Measurements from ENCODE around the gene KRTAP3-3.
"Not testable (repeated sequence)": the region's sequence is repeated elsewhere in the genome, so short reads cannot be mapped to it uniquely, and the experiment has no call there.

KRTAP3-3 gene

DNA sequence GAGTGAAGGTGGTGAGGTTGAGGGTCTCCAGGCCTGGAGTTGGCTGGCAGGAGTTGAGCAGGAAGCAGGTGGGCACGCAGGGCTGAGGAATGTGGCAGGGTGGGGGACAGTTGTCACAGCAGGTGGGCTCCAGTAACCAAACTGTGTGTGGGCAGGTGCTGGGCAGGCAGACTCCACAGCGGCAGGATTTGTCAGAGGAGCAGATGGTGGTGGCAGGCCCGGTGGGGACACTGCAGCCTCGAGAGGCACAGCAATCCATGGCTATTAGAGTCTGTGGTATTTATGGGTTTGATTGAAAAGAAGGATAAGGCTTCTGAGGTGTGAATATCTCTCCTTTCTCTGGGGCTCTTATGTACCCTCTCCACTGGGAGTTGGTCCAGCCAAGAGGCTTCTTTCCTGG, at the start of gene KRTAP3-3:
KRTAP3-3 (minus strand) TSS at position 326 of the 400 bp plus-strand sequence; CDS start at position 259, 67 bp downstream.
- Histone ChIP-seq H3K9ac (ENCODE audit: low read length) (no peak within 1 kb of the TSS), H3K9me3 (ENCODE audit: low read length) (no peaks in the 10 kb centered on the region), H3K27me3 (ENCODE audit: control insufficient read depth in 1 of 2, insufficient read depth in 2 of 2, low read length in 2 of 2) (no peaks in the 10 kb centered on the region), H3K4me3 (ENCODE audit: low read depth in 1 of 2, low read length in 2 of 2) (no peak within 1 kb of the TSS), H3K4me1 (ENCODE audit: insufficient read depth, low read length) (no peaks in the 10 kb centered on the region), H3K36me3 (ENCODE audit: insufficient read depth, low read length) (no peaks in the 10 kb centered on the region), H3K27ac (ENCODE audit: low read depth, low read length) (no peak within 1 kb of the TSS)

DNA sequence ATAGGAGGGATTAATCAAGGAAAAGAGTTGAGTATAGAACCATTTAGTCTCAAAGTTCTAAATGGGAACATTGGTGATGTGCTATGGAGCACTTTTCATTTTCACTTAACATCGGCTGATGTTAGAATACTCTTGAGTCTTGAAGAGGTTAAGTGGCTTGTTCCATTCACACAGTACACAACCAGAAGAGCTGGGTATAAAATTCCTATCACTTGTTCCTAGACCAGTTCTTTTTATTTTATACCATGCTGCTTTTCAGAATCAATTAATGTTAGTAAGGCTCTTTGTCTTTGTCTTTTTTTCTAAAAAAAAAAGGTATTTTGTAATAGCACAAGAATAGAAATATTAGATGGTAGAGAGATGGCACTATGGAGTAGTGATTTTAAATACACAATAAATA, 49.0 kb upstream of the KRTAP3-3 start:
- Histone ChIP-seq H3K27ac (ENCODE audit: low read depth, low read length) (no peak overlapping the region), H3K36me3 (ENCODE audit: insufficient read depth, low read length) (no peaks in the 10 kb centered on the region), H3K9ac (ENCODE audit: low read length) (no peak overlapping the region), H3K9me3 (ENCODE audit: low read length) (no peaks in the 10 kb centered on the region), H3K27me3 (ENCODE audit: control insufficient read depth in 1 of 2, insufficient read depth in 2 of 2, low read length in 2 of 2) (no peaks in the 10 kb centered on the region), H3K4me3 (ENCODE audit: low read depth in 1 of 2, low read length in 2 of 2) (no peak overlapping the region), H3K4me1 (ENCODE audit: insufficient read depth, low read length) (no peaks in the 10 kb centered on the region)

DNA sequence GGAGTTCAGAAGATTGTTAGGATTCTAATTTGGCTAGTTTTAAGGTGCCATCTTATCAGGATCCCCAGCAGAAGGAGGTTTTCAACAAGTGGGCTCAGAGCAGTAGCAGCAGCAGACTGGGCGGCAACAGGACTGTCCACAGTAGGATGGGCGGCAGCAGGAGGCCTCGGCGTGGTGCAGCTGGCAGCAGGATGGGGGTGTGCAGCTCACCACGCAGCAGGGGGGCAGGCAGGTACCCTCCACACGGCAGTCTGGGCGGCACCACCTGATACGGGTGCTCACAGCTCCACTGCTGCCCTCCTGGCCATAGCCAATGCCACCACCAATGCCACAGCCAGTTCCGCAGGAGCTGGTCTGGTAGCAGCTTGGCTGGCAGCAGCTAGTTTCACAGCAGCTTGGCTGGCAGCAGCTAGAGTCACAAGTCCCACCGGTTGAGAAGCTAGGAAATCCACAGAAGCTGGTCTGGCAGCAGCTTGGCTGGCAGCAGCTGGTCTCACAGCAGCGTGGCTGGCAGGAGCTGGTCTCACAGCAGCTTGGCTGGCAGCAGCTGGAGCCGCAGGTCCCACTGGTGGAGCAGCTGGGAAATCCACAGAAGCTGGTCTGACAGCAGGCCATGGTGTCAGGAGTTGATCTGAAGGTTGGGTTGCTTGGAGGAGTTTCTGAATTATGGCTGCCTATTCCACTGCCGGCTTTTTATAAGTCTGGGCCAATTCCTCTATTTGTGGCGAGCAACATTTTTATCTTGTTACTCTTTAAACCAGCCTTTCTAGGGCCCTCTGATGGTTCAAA, 47.0 kb upstream of the KRTAP3-3 start, which contains the start of gene KRTAP1-1:
KRTAP1-1 (minus strand) TSS at position 668 of the 789 bp plus-strand sequence; CDS start at position 615, 53 bp downstream.
- not testable (repeated sequence) for H3K36me3 ChIP-seq (ENCODE audit: insufficient read depth, low read length); H3K9ac ChIP-seq (ENCODE audit: low read length); H3K4me3 ChIP-seq (ENCODE audit: low read depth in 1 of 2, low read length in 2 of 2); H3K27me3 ChIP-seq (ENCODE audit: control insufficient read depth in 1 of 2, insufficient read depth in 2 of 2, low read length in 2 of 2); H3K4me1 ChIP-seq (ENCODE audit: insufficient read depth, low read length); H3K27ac ChIP-seq (ENCODE audit: low read depth, low read length); H3K9me3 ChIP-seq (ENCODE audit: low read length)

- H3K27me3 ChIP-seq (ENCODE audit: control insufficient read depth in 1 of 2, insufficient read depth in 2 of 2, low read length in 2 of 2): no peaks in the 10 kb centered on the region
- H3K4me1 ChIP-seq (ENCODE audit: insufficient read depth, low read length): no peaks in the 10 kb centered on the region
- H3K9ac ChIP-seq (ENCODE audit: low read length): no peak overlapping the region
- no peaks in the 10 kb centered on the region for H3K36me3 ChIP-seq (ENCODE audit: insufficient read depth, low read length)
- no peak overlapping the region for H3K4me3 ChIP-seq (ENCODE audit: low read depth in 1 of 2, low read length in 2 of 2)
- H3K9me3 ChIP-seq (ENCODE audit: low read length): no peaks in the 10 kb centered on the region
- no peak overlapping the region for H3K27ac ChIP-seq (ENCODE audit: low read depth, low read length)
These were observed 43.9 kb upstream of the KRTAP3-3 start for GRCh38 chr17:41037853-41038350.

GRCh38 chr17:41034346-41034935, 40.5 kb upstream of the KRTAP3-3 start, which contains the start of gene KRTAP1-3:
Gene KRTAP1-3 (minus strand): TSS chr17:41034874. CDS start chr17:41034821, 53 bp downstream.
- H3K4me1 ChIP-seq (ENCODE audit: insufficient read depth, low read length); H3K9ac ChIP-seq (ENCODE audit: low read length); H3K27ac ChIP-seq (ENCODE audit: low read depth, low read length); H3K9me3 ChIP-seq (ENCODE audit: low read length); H3K36me3 ChIP-seq (ENCODE audit: insufficient read depth, low read length); H3K27me3 ChIP-seq (ENCODE audit: control insufficient read depth in 1 of 2, insufficient read depth in 2 of 2, low read length in 2 of 2); H3K4me3 ChIP-seq (ENCODE audit: low read depth in 1 of 2, low read length in 2 of 2): not testable (repeated sequence)

- Histone ChIP-seq H3K9ac (ENCODE audit: low read length) (no peak within 1 kb of the TSS), H3K9me3 (ENCODE audit: low read length) (no peaks in the 10 kb centered on the region), H3K4me1 (ENCODE audit: insufficient read depth, low read length) (no peaks in the 10 kb centered on the region), H3K27ac (ENCODE audit: low read depth, low read length) (no peak within 1 kb of the TSS), H3K4me3 (ENCODE audit: low read depth in 1 of 2, low read length in 2 of 2) (no peak within 1 kb of the TSS), H3K36me3 (ENCODE audit: insufficient read depth, low read length) (no peaks in the 10 kb centered on the region), H3K27me3 (ENCODE audit: control insufficient read depth in 1 of 2, insufficient read depth in 2 of 2, low read length in 2 of 2) (peaks cover 0 to 4% of the 10 kb centered on the region in 2 donors)
These were observed 35.8 kb upstream of the KRTAP3-3 start, which contains the start of gene KRTAP1-4 for GRCh38 chr17:41029633-41030245. Gene KRTAP1-4 (minus strand): TSS chr17:41030195. CDS start chr17:41030078, 117 bp downstream.

- Histone ChIP-seq H3K36me3 (ENCODE audit: insufficient read depth, low read length) (no peaks in the 10 kb centered on the region), H3K27me3 (ENCODE audit: control insufficient read depth in 1 of 2, insufficient read depth in 2 of 2, low read length in 2 of 2) (peaks cover 0 to 4% of the 10 kb centered on the region in 2 donors), H3K27ac (ENCODE audit: low read depth, low read length) (no peak within 1 kb of the TSS), H3K9me3 (ENCODE audit: low read length) (no peaks in the 10 kb centered on the region), H3K4me1 (ENCODE audit: insufficient read depth, low read length) (no peaks in the 10 kb centered on the region), H3K4me3 (ENCODE audit: low read depth in 1 of 2, low read length in 2 of 2) (no peak within 1 kb of the TSS), H3K9ac (ENCODE audit: low read length) (no peak within 1 kb of the TSS)
These were observed 32.9 kb upstream of the KRTAP3-3 start, which contains the start of gene KRTAP1-5 for GRCh38 chr17:41026715-41027471. Gene KRTAP1-5 (minus strand): TSS chr17:41027208. CDS start chr17:41027155, 53 bp downstream.

DNA sequence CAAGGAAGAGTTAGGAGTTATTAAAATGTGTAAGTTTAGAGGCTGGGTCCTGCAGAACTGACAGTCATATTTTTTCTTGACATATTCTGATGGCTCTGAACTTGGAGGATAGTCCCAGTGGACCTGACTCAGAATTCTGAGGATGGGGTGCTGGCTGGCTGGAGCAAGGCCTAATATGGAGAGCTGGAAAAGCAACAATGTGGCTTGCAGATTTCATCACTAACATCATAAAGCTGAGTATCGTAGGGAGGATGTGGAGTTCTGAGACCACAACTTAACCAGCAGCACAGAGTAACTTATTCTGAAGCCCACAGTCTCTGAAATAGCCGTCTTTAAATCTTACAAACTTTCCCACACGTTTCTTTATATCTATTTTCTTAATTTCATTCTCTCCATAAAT, 30.7 kb upstream of the KRTAP3-3 start:
- Histone ChIP-seq H3K36me3 (ENCODE audit: insufficient read depth, low read length) (no peaks in the 10 kb centered on the region), H3K4me1 (ENCODE audit: insufficient read depth, low read length) (no peaks in the 10 kb centered on the region), H3K9me3 (ENCODE audit: low read length) (no peaks in the 10 kb centered on the region), H3K9ac (ENCODE audit: low read length) (no peak overlapping the region), H3K4me3 (ENCODE audit: low read depth in 1 of 2, low read length in 2 of 2) (no peak overlapping the region), H3K27me3 (ENCODE audit: control insufficient read depth in 1 of 2, insufficient read depth in 2 of 2, low read length in 2 of 2) (peaks cover 0 to 2% of the 10 kb centered on the region in 2 donors), H3K27ac (ENCODE audit: low read depth, low read length) (no peak overlapping the region)

DNA sequence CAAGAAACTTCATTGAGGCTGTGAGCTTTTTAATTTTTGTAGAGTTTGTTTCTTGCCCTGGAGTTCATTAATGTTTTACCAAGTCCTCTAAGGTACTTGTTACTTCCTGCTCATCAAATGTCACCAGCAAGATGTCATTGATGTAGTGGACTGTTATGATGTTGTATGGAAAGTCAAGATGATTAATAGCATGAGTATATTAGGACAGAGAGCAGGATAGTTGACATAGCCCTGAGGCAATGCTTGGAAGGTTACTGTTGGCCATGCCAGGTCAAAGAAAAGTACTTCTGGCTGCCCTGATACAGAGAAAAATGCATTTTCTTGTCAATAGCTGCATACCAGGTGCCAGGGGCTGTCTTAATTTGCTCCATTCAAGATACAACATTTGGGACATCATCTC, 26.4 kb upstream of the KRTAP3-3 start:
- H3K9me3 ChIP-seq (ENCODE audit: low read length): no peaks in the 10 kb centered on the region
- no peak overlapping the region for H3K27ac ChIP-seq (ENCODE audit: low read depth, low read length)
- no peak overlapping the region for H3K9ac ChIP-seq (ENCODE audit: low read length)

DNA sequence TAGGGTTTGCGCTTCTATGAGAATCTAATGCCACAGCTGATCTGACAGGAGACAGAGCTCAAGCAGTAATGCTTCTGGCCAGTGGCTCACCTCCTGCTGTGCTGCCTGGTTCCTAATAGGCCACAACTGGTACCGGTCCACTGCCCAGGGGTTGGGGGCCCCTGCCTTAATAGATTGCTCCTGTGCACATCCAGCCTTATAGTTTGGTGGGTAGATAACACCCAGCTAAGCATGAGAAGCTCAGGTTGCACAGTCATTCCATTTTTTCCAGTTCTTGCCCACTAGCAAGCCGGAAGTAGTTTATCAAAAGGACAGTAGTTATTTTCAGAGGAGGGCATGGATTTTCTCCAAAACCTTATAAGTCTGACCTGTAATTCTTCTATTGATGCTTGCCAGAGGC, 25.5 kb upstream of the KRTAP3-3 start:
- Histone ChIP-seq H3K27ac (ENCODE audit: low read depth, low read length) (no peak overlapping the region), H3K36me3 (ENCODE audit: insufficient read depth, low read length) (no peaks in the 10 kb centered on the region), H3K9ac (ENCODE audit: low read length) (no peak overlapping the region), H3K9me3 (ENCODE audit: low read length) (no peaks in the 10 kb centered on the region), H3K4me1 (ENCODE audit: insufficient read depth, low read length) (no peaks in the 10 kb centered on the region), H3K4me3 (ENCODE audit: low read depth in 1 of 2, low read length in 2 of 2) (no peak overlapping the region), H3K27me3 (ENCODE audit: control insufficient read depth in 1 of 2, insufficient read depth in 2 of 2, low read length in 2 of 2) (peaks cover 0 to 3% of the 10 kb centered on the region in 2 donors)

More for the DNA sequence above, 26.4 kb upstream of the KRTAP3-3 start:
- no peaks in the 10 kb centered on the region for H3K4me1 ChIP-seq (ENCODE audit: insufficient read depth, low read length)
- no peaks in the 10 kb centered on the region for H3K36me3 ChIP-seq (ENCODE audit: insufficient read depth, low read length)
- H3K4me3 ChIP-seq (ENCODE audit: low read depth in 1 of 2, low read length in 2 of 2): no peak overlapping the region
- H3K27me3 ChIP-seq (ENCODE audit: control insufficient read depth in 1 of 2, insufficient read depth in 2 of 2, low read length in 2 of 2): no peaks in the 10 kb centered on the region

GRCh38 chr17:41018541-41018940, 24.6 kb upstream of the KRTAP3-3 start:
- Histone ChIP-seq H3K4me3 (ENCODE audit: low read depth in 1 of 2, low read length in 2 of 2) (no peak overlapping the region), H3K9me3 (ENCODE audit: low read length) (no peaks in the 10 kb centered on the region), H3K27ac (ENCODE audit: low read depth, low read length) (no peak overlapping the region), H3K9ac (ENCODE audit: low read length) (no peak overlapping the region), H3K4me1 (ENCODE audit: insufficient read depth, low read length) (no peaks in the 10 kb centered on the region), H3K36me3 (ENCODE audit: insufficient read depth, low read length) (no peaks in the 10 kb centered on the region), H3K27me3 (ENCODE audit: control insufficient read depth in 1 of 2, insufficient read depth in 2 of 2, low read length in 2 of 2) (peaks cover 0 to 3% of the 10 kb centered on the region in 2 donors)
